H1 (cell line): Measurements from ENCODE around the gene CPNE5. TPM values are rescaled to one million over a fixed set of nuclear protein-coding genes. Genes with fewer than 3 reads are reported as not detected.
A peak's percentile ranks its signal among the peaks of the same experiment; 100 is the strongest.

Experiments used
- CTCF ChIA-PET: fragments of 300-600 bp; sonication (Branson Sonifier 250); formaldehyde crosslinking; loops from one replicate; lab custom pipeline; 2021; ENCODE audit not compliant: partially characterized antibody; lab: Charles Lee
- POLR2A ChIA-PET: fragments of 300-600 bp; sonication (Branson Sonifier 250); formaldehyde crosslinking; loops from one replicate; lab custom pipeline; 2021; ENCODE audit warnings: inconsistent platforms; ENCODE audit not compliant: partially characterized antibody; lab: Charles Lee
- DNase-seq, 2 experiments: peaks; one replicate each; pipeline versions ENCODE4 v3.0.0 to v3.0.0-alpha.2; 2010 to 2022; ENCODE audit warnings: low spot score in 2 of 2, low read depth in 1 of 2, mixed read lengths in 1 of 2
- FAIRE-seq: peaks from 2 replicates; lab custom pipeline; 2011; peaks lifted over from hg19 to GRCh38; lab: Jason Lieb, UNC
- H2AFZ ChIP-seq: 2 replicates; pipeline ENCODE4 v1.8.1; 2012; ENCODE audit warnings: low read length, inconsistent platforms
- H2AK5ac ChIP-seq: 2 replicates; pipeline ENCODE4 v1.6.1; 2013; ENCODE audit warnings: low read depth, low read length
- H2BK120ac ChIP-seq: replicated peaks from 2 replicates; pipeline ENCODE3; 2013; ENCODE audit warnings: low read depth, low read length, inconsistent platforms
- H2BK12ac ChIP-seq: 2 replicates; pipeline ENCODE4 v1.6.1; 2013; ENCODE audit warnings: low read depth, low read length
- H2BK15ac ChIP-seq: 2 replicates; pipeline ENCODE4 v1.6.1; 2013; ENCODE audit warnings: low read length
- H2BK20ac ChIP-seq: 2 replicates; pipeline ENCODE4 v1.6.1; 2013; ENCODE audit warnings: low read length
- H2BK5ac ChIP-seq: 2 replicates; pipeline ENCODE4 v1.6.1; 2013; ENCODE audit warnings: low read depth, low read length
- H3K14ac ChIP-seq: 2 replicates; pipeline ENCODE4 v1.6.1; 2013; ENCODE audit warnings: inconsistent platforms; ENCODE audit not compliant: insufficient read length
- H3K18ac ChIP-seq: 2 replicates; pipeline ENCODE4 v1.6.1; 2013; ENCODE audit warnings: low read length; ENCODE audit errors: extremely low read depth
- H3K23ac ChIP-seq: 2 replicates; pipeline ENCODE4 v1.6.1; 2013; ENCODE audit warnings: inconsistent platforms; ENCODE audit not compliant: insufficient read length
- H3K23me2 ChIP-seq: 2 replicates; pipeline ENCODE4 v1.6.1; 2013; ENCODE audit warnings: low read depth, low read length
- H3K27ac ChIP-seq: 2 replicates; pipeline ENCODE4 v1.6.1; 2011; ENCODE audit warnings: low read depth, low read length, inconsistent platforms
- H3K27me3 ChIP-seq, 4 experiments: replicated peaks in 1 of 4; 1 replicate in 1 of 4; 2 replicates in 3 of 4; pipeline versions ENCODE4 v1.6.1 to v1.8.1; 2011 to 2013; ENCODE audit warnings: low read length in 3 of 4, mild to moderate bottlenecking in 3 of 4, inconsistent platforms in 2 of 4, mixed read lengths in 2 of 4, moderate library complexity in 1 of 4; ENCODE audit not compliant: control insufficient read depth in 3 of 4, insufficient read depth in 3 of 4; ENCODE audit errors: extremely low read depth in 1 of 4
- H3K36me3 ChIP-seq, 4 experiments: 2 replicates each; pipeline versions ENCODE4 v1.6.1 to v1.8.1; 2011 to 2013; ENCODE audit warnings: mild to moderate bottlenecking in 4 of 4, low read length in 3 of 4, moderate library complexity in 2 of 4, control low read depth in 1 of 4, inconsistent platforms in 1 of 4; ENCODE audit not compliant: insufficient read depth in 4 of 4, control insufficient read depth in 2 of 4
- H3K4ac ChIP-seq: replicated peaks from 2 replicates; pipeline ENCODE3; 2013; ENCODE audit warnings: low read length, low read depth, mixed read lengths, inconsistent platforms; ENCODE audit not compliant: insufficient read length
- H3K4me1 ChIP-seq, 4 experiments: replicated peaks in 1 of 4; 1 replicate in 1 of 4; 2 replicates in 3 of 4; pipeline versions ENCODE4 v1.6.1 to v1.8.1; 2011 to 2013; ENCODE audit warnings: low read length in 3 of 4, inconsistent platforms in 2 of 4, mixed read lengths in 1 of 4; ENCODE audit not compliant: insufficient read depth in 4 of 4, control insufficient read depth in 3 of 4
- H3K4me2 ChIP-seq, 2 experiments: 2 replicates each; pipeline versions ENCODE4 v1.6.1 to v1.8.1; 2011 to 2013; ENCODE audit warnings: low read depth in 2 of 2, low read length in 2 of 2, control low read depth in 1 of 2, inconsistent platforms in 1 of 2, mild to moderate bottlenecking in 1 of 2; ENCODE audit not compliant: insufficient read depth in 1 of 2
- H3K4me3 ChIP-seq, 4 experiments: fragments of 200-600, 300-600 bp in 1 of 4; sonication (generic), shearing (Covaris generic), sonication (Bioruptor Twin) in 1 of 4; 2 replicates each; pipeline versions ENCODE4 v1.5.1 to v1.8.1; 2011 to 2016; ENCODE audit warnings: low read length in 4 of 4, low read depth in 3 of 4, control low read depth in 2 of 4, inconsistent platforms in 2 of 4, mild to moderate bottlenecking in 2 of 4, mixed read lengths in 1 of 4, moderate library complexity in 1 of 4; ENCODE audit not compliant: insufficient read depth in 2 of 4; ENCODE audit errors: extremely low read depth in 1 of 4
- H3K56ac ChIP-seq: replicated peaks from 2 replicates; pipeline ENCODE3; 2013; ENCODE audit warnings: low read depth, mild to moderate bottlenecking, mixed read lengths, low read length, inconsistent platforms; ENCODE audit not compliant: insufficient read length
- H3K79me1 ChIP-seq: 2 replicates; pipeline ENCODE4 v1.6.1; 2013; ENCODE audit warnings: low read depth, low read length, control low read depth
- H3K79me2 ChIP-seq, 2 experiments: 2 replicates each; pipeline versions ENCODE4 v1.6.1 to v1.8.1; 2012 to 2013; ENCODE audit warnings: low read length in 2 of 2, mild to moderate bottlenecking in 2 of 2, inconsistent platforms in 1 of 2; ENCODE audit not compliant: insufficient read depth in 2 of 2, control insufficient read depth in 1 of 2
- H3K9ac ChIP-seq, 4 experiments: replicated peaks in 1 of 4; 1 replicate in 1 of 4; 2 replicates in 3 of 4; pipeline versions ENCODE4 v1.6.1 to v1.8.1; 2011 to 2013; ENCODE audit warnings: low read depth in 3 of 4, low read length in 3 of 4, control low read depth in 2 of 4, mild to moderate bottlenecking in 2 of 4, moderate library complexity in 2 of 4, inconsistent platforms in 1 of 4; ENCODE audit errors: extremely low read depth in 1 of 4
- H3K9me3 ChIP-seq, 2 experiments: 2 replicates each; pipeline versions ENCODE4 v1.6.1 to v1.8.1; 2012 to 2013; ENCODE audit warnings: mild to moderate bottlenecking in 2 of 2, moderate library complexity in 2 of 2, control low read depth in 1 of 2, inconsistent platforms in 1 of 2, low read depth in 1 of 2, low read length in 1 of 2, mixed read lengths in 1 of 2; ENCODE audit not compliant: insufficient read depth in 2 of 2
- H4K20me1 ChIP-seq, 2 experiments: replicated peaks in 1 of 2; 2 replicates each; pipeline versions ENCODE3 to v1.8.1; 2011 to 2013; ENCODE audit warnings: inconsistent platforms in 2 of 2, low read length in 2 of 2, mild to moderate bottlenecking in 1 of 2; ENCODE audit not compliant: insufficient read depth in 2 of 2, control insufficient read depth in 1 of 2
- H4K5ac ChIP-seq: 2 replicates; pipeline ENCODE4 v1.6.1; 2013; ENCODE audit warnings: low read length, low read depth, mixed read lengths, inconsistent platforms; ENCODE audit not compliant: insufficient read length
- H4K8ac ChIP-seq: 2 replicates; pipeline ENCODE4 v1.8.0; 2013; ENCODE audit warnings: mild to moderate bottlenecking, moderate library complexity, low read length, inconsistent platforms; ENCODE audit not compliant: insufficient read depth; ENCODE audit errors: extremely low read depth
- H4K91ac ChIP-seq: replicated peaks from 2 replicates; pipeline ENCODE3; 2013; ENCODE audit warnings: low read length, mixed read lengths, inconsistent platforms; ENCODE audit not compliant: insufficient read length
- BCL11A ChIP-seq, 2 experiments: IDR thresholded peaks; one replicate each; pipeline ENCODE4 v1.6.1; 2011; ENCODE audit warnings: low read depth in 2 of 2, low read length in 2 of 2, mild to moderate bottlenecking in 2 of 2
- RAD21 ChIP-seq, 2 experiments: IDR thresholded peaks in 1 of 2; conservative IDR thresholded peaks in 1 of 2; 2 replicates each; pipeline ENCODE4 v1.6.1; 2011; ENCODE audit warnings: low read depth in 2 of 2, low read length in 2 of 2, improper control_type of control experiment in 1 of 2, inconsistent platforms in 1 of 2, mild to moderate bottlenecking in 1 of 2, moderate library complexity in 1 of 2
- WGBS, 2 experiments: shearing (Covaris generic) in 1 of 2; methylation state at CpG; one replicate each; pipeline versions ENCODE4 v1.1.6 to v1.1.7; 2013 to 2015; ENCODE audit warnings: low lambda C conversion rate in 2 of 2, mixed read lengths in 2 of 2, inconsistent platforms in 1 of 2, low coverage in 1 of 2, missing lambda C conversion rate in 1 of 2; ENCODE audit not compliant: insufficient replicate concordance in 2 of 2, insufficient coverage in 1 of 2, insufficient read length in 1 of 2; ENCODE audit errors: extremely low coverage in 1 of 2, missing lambda C conversion rate in 1 of 2; 5-methylcytosine and 5-hydroxymethylcytosine counted together
- polyA plus RNA-seq, 7 experiments: library from polyadenylated mRNA; depleted of rRNA in 3 of 7; stranded (reverse) in 5 of 7; unstranded in 2 of 7; fragments of >200 nt in 5 of 7; fragments of 200-250 nt in 2 of 7; gene quantifications; 1 replicate in 5 of 7; 2 replicates in 1 of 7; 4 replicates in 1 of 7; pipeline versions ENCODE4 v1.2.1 to v1.2.3, GENCODE V29; 2011 to 2013; ENCODE audit warnings: missing spikeins in 2 of 7, mixed read lengths in 2 of 7
- total RNA-seq: library from RNA; stranded (reverse); fragmentation: NEBNext Ultra II Directional; extraction: Animal tissue kit (Norgen Biotek cat#: 25700); gene quantifications from 2 replicates; pipeline ENCODE4 v1.2.1, GENCODE V29; 2021
- TF ChIP-seq, protein P1 (sequence below), 3 experiments: IDR thresholded peaks; 1 replicate in 2 of 3; 2 replicates in 1 of 3; pipeline versions ENCODE4 v1.5.1 to v1.6.1; 2011; ENCODE audit warnings: low read length in 3 of 3, mild to moderate bottlenecking in 3 of 3, inconsistent platforms in 2 of 3, low read depth in 1 of 3, moderate library complexity in 1 of 3; ENCODE audit not compliant: insufficient read depth in 1 of 3; ENCODE audit errors: control extremely low read depth in 1 of 3

The CPNE5 gene
- total and polyA plus RNA-seq, 2 of the 8 experiments (the other 6 are each of a cell fraction or from before 2014, with no cell fraction given), result 0.88 to 1.8 TPM

DNA sequence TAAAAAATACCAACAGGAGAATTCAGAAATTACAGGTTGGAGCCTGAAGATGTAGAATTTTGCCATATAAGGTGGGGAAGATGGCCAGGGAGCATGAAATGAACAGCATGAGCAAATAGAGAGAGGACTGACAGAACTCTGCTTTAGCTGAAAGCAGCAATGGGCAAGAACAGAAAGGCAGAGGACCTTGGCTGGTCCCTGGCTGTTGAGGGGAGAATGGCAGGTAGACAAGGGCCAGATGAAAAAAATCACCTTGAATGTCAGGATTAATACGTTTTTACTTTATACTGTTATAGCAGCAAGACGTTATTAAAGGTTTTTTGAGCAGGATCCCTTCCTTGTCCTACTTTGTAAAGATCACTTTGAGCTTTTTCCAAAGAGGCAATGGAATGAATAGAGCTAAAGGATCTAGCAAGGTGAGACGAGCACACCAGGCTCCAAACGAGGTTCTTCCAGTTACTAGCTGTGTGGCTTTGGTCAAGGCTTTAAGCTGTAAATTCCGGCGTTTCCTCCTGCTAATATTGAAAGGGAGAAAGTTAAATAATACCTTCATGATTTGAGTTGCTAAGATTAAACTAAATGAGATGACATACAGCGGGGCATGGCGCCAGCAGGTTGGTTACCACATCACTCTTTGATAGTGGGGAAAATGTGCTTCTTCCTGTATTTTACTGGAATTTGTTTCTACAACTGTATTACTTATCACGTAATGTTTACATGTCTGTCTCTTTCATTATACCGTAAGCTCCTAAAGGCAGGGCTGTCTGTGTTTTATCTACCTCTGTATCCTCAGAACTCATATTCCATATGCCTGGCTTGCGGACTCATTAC is 34.6 kb upstream of the CPNE5 start:
- Histone ChIP-seq H3K14ac (no peak overlapping the region), H4K91ac (no peak overlapping the region), H3K9ac (peak overlapping the region in 3 of 4 experiments; percentile 91 to 99 (median 94); a peak in 6 of 7 replicates), H2BK20ac (no peak overlapping the region), H3K79me2 (peaks cover 0 to 43% of the 10 kb centered on the region in 2 experiments; a peak in 2 of 4 replicates), H3K18ac (no peak overlapping the region), H2BK12ac (no peak overlapping the region), H3K23ac (no peak overlapping the region), H2BK120ac (no peak overlapping the region), H3K4me1 (peaks cover 0 to 4% (median 1%) of the 10 kb centered on the region in 4 experiments; a peak in 3 of 7 replicates), H3K36me3 (peaks cover 7 to 29% (median 10%) of the 10 kb centered on the region in 4 experiments; a peak in 7 of 8 replicates), H3K4ac (no peak overlapping the region), H2BK15ac (no peak overlapping the region), H3K56ac (no peak overlapping the region), H2BK5ac (peak overlapping the region; percentile 96; the same call in 1 of the 2 replicates), H3K4me2 (peak overlapping the region; percentile 66 to 79), H4K5ac (peak overlapping the region; percentile 94)
- ChIA-PET POLR2A (interaction anchor here (0.9 to 3.6 kb wide), 23 partner anchors 9 to 267 kb away, joined by 3 to 35 read pairs (median 4); partner anchors contain the start of genes C6orf89 and MTCH1), CTCF (interaction anchor here (0.6 to 6.5 kb wide), 24 partner anchors 10 to 265 kb away, joined by 3 to 77 read pairs (median 4); partner anchors contain the start of gene C6orf89)
- no peak for FAIRE-seq
- peak; percentile 44 to 57; a peak in 3 of 4 replicates for TF ChIP-seq RAD21 (IDR thresholded peaks at IDR 0.05 in 1 of 2, conservative IDR thresholded peaks at IDR 0.05 in 1 of 2; ENCODE audit: low read depth in 2 of 2, low read length in 2 of 2)
- TF ChIP-seq, protein P1, sequence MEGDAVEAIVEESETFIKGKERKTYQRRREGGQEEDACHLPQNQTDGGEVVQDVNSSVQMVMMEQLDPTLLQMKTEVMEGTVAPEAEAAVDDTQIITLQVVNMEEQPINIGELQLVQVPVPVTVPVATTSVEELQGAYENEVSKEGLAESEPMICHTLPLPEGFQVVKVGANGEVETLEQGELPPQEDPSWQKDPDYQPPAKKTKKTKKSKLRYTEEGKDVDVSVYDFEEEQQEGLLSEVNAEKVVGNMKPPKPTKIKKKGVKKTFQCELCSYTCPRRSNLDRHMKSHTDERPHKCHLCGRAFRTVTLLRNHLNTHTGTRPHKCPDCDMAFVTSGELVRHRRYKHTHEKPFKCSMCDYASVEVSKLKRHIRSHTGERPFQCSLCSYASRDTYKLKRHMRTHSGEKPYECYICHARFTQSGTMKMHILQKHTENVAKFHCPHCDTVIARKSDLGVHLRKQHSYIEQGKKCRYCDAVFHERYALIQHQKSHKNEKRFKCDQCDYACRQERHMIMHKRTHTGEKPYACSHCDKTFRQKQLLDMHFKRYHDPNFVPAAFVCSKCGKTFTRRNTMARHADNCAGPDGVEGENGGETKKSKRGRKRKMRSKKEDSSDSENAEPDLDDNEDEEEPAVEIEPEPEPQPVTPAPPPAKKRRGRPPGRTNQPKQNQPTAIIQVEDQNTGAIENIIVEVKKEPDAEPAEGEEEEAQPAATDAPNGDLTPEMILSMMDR (IDR thresholded peaks at IDR 0.05; ENCODE audit: control extremely low read depth in 1 of 3, insufficient read depth in 1 of 3, low read depth in 1 of 3, low read length in 3 of 3), result peak in 2 of 3 experiments; percentile 37 to 47; a peak in 3 of 4 replicates
- no peak for TF ChIP-seq BCL11A (IDR thresholded peaks at IDR 0.05; ENCODE audit: low read depth in 2 of 2, low read length in 2 of 2)
- TF ChIP-seq, all 59 proteins: peak for 2
- Histone ChIP-seq H4K8ac (peak overlapping the region; percentile 95; the same call in 1 of the 2 replicates), H4K20me1 (no peaks in the 10 kb centered on the region), H2AK5ac (no peak overlapping the region), H3K27me3 (no peaks in the 10 kb centered on the region), H3K27ac (peak overlapping the region; percentile 93; the same call in 1 of the 2 replicates), H3K23me2 (peaks cover 4% of the 10 kb centered on the region; the same call in 1 of the 2 replicates), H2AFZ (peak overlapping the region; percentile 96; the same call in 1 of the 2 replicates), H3K79me1 (no peaks in the 10 kb centered on the region; the same call in 1 of the 2 replicates), H3K9me3 (no peaks in the 10 kb centered on the region), H3K4me3 (peak overlapping the region; percentile 83 to 91 (median 87))
- DNase-seq, result no peak
- 33% methylated on average over 11 of the region's 11 CpGs; no CpG with 5 or more reads in 1 of the 2 experiments for WGBS, 2 experiments
